OCI-LY7 (cell line): ENCODE data around the gene CNTN4. TPM values are rescaled to one million over a fixed set of nuclear protein-coding genes. Genes with fewer than 3 reads are reported as not detected.

Experiments
- BruUV-seq: library from RNA; stranded (reverse); fragments of 400-500 nt; replicated peaks from 2 replicates; lab custom pipeline; 2021; lab: Mats Ljungman, UMichigan
- CTCF ChIA-PET: fragments of 300-600 bp; sonication (Branson Sonifier 250); formaldehyde crosslinking; loops from one replicate; lab custom pipeline; 2022; ENCODE audit warnings: antibody characterized with exemption; ENCODE audit not compliant: unreplicated experiment; lab: Charles Lee
- POLR2A ChIA-PET: fragments of 300-600 bp; sonication (Branson Sonifier 250); formaldehyde crosslinking; loops from one replicate; lab custom pipeline; 2022; ENCODE audit warnings: antibody characterized with exemption; lab: Charles Lee
- DNase-seq: peaks from one replicate; pipeline ENCODE4 v3.0.0-alpha.2; 2015; ENCODE audit warnings: low spot score
- H2AFZ ChIP-seq: fragments of 200-600 bp; sonication (generic), shearing (Covaris generic); 2 replicates; pipeline ENCODE4 v1.6.1; 2014; ENCODE audit warnings: mild to moderate bottlenecking, antibody characterized with exemption, low read length, moderate library complexity
- H3K27ac ChIP-seq: fragments of 200-600 bp; sonication (generic); 2 replicates; pipeline ENCODE4 v1.5.1; 2014; ENCODE audit warnings: mixed run types, low read depth, mild to moderate bottlenecking, moderate library complexity, low read length, inconsistent platforms; ENCODE audit not compliant: poor library complexity, severe bottlenecking
- H3K36me3 ChIP-seq: fragments of 200-600 bp; sonication (generic); 2 replicates; pipeline ENCODE4 v1.6.1; 2014; ENCODE audit warnings: mild to moderate bottlenecking, antibody characterized with exemption, low read length, moderate library complexity, mixed read lengths; ENCODE audit not compliant: insufficient read depth
- H3K4me1 ChIP-seq: fragments of 200-600 bp; sonication (generic); 2 replicates; pipeline ENCODE4 v1.5.1; 2014; ENCODE audit warnings: mild to moderate bottlenecking, low read length; ENCODE audit not compliant: insufficient read depth, poor library complexity, severe bottlenecking
- H3K4me2 ChIP-seq: fragments of 200-600 bp; sonication (generic); 2 replicates; pipeline ENCODE4 v1.6.1; 2014; ENCODE audit warnings: mild to moderate bottlenecking, low read length
- H3K4me3 ChIP-seq: fragments of 200-600 bp; sonication (generic); 2 replicates; pipeline ENCODE4 v1.5.1; 2014; ENCODE audit warnings: mild to moderate bottlenecking, low read depth, low read length; ENCODE audit not compliant: poor library complexity, severe bottlenecking
- H3K79me2 ChIP-seq: fragments of 200-600 bp; sonication (generic); 2 replicates; pipeline ENCODE4 v1.6.1; 2016; ENCODE audit warnings: low read depth, mild to moderate bottlenecking, low read length, moderate library complexity, mixed read lengths; ENCODE audit not compliant: insufficient read depth
- H3K9me2 ChIP-seq: fragments of 200-600 bp; sonication (generic); 2 replicates; pipeline ENCODE4 v1.6.1; 2016; ENCODE audit warnings: mild to moderate bottlenecking, low read length, mixed read lengths; ENCODE audit not compliant: insufficient read depth
- H3K9me3 ChIP-seq: fragments of 200-600 bp; sonication (generic); 2 replicates; pipeline ENCODE4 v1.6.1; 2014; ENCODE audit warnings: mild to moderate bottlenecking, mixed run types, low read length, mixed read lengths
- H4K20me1 ChIP-seq: fragments of 200-600 bp; sonication (generic); 2 replicates; pipeline ENCODE4 v1.6.1; 2014; ENCODE audit warnings: mild to moderate bottlenecking, antibody characterized with exemption, low read length, moderate library complexity, mixed read lengths; ENCODE audit not compliant: insufficient read depth
- EZH2phosphoT487 ChIP-seq: fragments of 200-600 bp; sonication (generic); IDR thresholded peaks from 2 replicates; pipeline ENCODE4 v1.6.1; 2018; ENCODE audit warnings: low read depth, borderline replicate concordance, mild to moderate bottlenecking, mixed run types, antibody characterized with exemption, low read length, moderate library complexity, mixed read lengths
- intact Hi-C: fragments of 100-400 bp; cut with micrococcal nuclease; formaldehyde crosslinking; loops from one replicate; pipeline ENCODE4 v1.10.0; 2022; ENCODE audit not compliant: unreplicated experiment
- total RNA-seq, 2 experiments: library from RNA; depleted of rRNA in 1 of 2; stranded (reverse); fragments of >200 nt in 1 of 2; shearing (Covaris generic) in 1 of 2; gene quantifications; 2 replicates each; pipeline ENCODE4 v1.2.3, GENCODE V29; 2014 to 2022
- TF ChIP-seq, protein P1 (sequence below): fragments of 200-600 bp; sonication (generic); conservative IDR thresholded peaks from 2 replicates; pipeline ENCODE4 v1.5.1; 2014; ENCODE audit warnings: mild to moderate bottlenecking, antibody characterized with exemption, low read length, moderate library complexity, mixed read lengths

Gene CNTN4
- total RNA-seq, 2 experiments from 2014 or later = not detected

GRCh38 chr3:2958551-2958950, 859.9 kb downstream of the CNTN4 start:
- ChIA-PET POLR2A (no interaction called here), CTCF (no interaction called here)
- Histone ChIP-seq H2AFZ (no peak overlapping the region), H3K4me1 (no peaks in the 10 kb centered on the region), H3K4me3 (no peak overlapping the region), H4K20me1 (no peaks in the 10 kb centered on the region), H3K9me3 (no peaks in the 10 kb centered on the region), H3K4me2 (no peak overlapping the region), H3K9me2 (no peaks in the 10 kb centered on the region), H3K79me2 (no peaks in the 10 kb centered on the region), H3K36me3 (no peaks in the 10 kb centered on the region), H3K27ac (no peak overlapping the region)
- intact Hi-C loops = no loop called here
- no TSS peak for BruUV-seq
- TF ChIP-seq, protein P1, sequence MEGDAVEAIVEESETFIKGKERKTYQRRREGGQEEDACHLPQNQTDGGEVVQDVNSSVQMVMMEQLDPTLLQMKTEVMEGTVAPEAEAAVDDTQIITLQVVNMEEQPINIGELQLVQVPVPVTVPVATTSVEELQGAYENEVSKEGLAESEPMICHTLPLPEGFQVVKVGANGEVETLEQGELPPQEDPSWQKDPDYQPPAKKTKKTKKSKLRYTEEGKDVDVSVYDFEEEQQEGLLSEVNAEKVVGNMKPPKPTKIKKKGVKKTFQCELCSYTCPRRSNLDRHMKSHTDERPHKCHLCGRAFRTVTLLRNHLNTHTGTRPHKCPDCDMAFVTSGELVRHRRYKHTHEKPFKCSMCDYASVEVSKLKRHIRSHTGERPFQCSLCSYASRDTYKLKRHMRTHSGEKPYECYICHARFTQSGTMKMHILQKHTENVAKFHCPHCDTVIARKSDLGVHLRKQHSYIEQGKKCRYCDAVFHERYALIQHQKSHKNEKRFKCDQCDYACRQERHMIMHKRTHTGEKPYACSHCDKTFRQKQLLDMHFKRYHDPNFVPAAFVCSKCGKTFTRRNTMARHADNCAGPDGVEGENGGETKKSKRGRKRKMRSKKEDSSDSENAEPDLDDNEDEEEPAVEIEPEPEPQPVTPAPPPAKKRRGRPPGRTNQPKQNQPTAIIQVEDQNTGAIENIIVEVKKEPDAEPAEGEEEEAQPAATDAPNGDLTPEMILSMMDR = no peak
- TF ChIP-seq EZH2phosphoT487 = no peak
- DNase-seq = no peak

DNA sequence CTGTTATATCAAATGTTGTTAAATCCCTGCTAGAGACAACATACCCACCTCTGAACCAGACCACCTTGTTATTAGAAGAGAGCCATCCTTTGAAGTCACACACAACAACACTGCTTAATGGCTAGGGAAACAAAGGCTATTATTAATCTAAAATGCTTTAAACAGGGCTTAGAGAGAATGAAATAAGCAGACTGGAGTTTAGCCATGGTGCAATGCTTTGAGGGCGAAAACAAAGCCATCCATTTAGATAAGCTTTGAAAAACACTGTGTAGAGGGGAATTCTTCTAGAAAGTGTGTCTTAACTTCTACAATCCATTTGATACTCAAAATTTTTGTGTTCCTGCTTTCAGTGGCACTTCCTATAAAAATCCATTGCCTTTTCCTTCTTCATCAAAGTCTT, 862.9 kb downstream of the CNTN4 start:
- Histone ChIP-seq H3K79me2 (no peaks in the 10 kb centered on the region), H3K36me3 (no peaks in the 10 kb centered on the region), H3K4me3 (no peak overlapping the region), H2AFZ (no peak overlapping the region), H3K4me2 (no peak overlapping the region), H3K9me3 (no peaks in the 10 kb centered on the region), H3K9me2 (no peaks in the 10 kb centered on the region), H3K27ac (no peak overlapping the region), H4K20me1 (no peaks in the 10 kb centered on the region), H3K4me1 (no peaks in the 10 kb centered on the region)
- intact Hi-C loops = no loop called here
- no TSS peak for BruUV-seq
- ChIA-PET CTCF (no interaction called here), POLR2A (interaction anchor here (0.7 to 0.9 kb wide), 3 partner anchors 14 to 1910 kb away, joined by 3 read pairs; no protein-coding TSS in a partner anchor)
- TF ChIP-seq EZH2phosphoT487 = no peak
- TF ChIP-seq, protein P1 = no peak
- DNase-seq = no peak

GRCh38 chr3:2967871-2968270, 869.2 kb downstream of the CNTN4 start:
- no peaks in the 10 kb centered on the region for H4K20me1 ChIP-seq
- no peak overlapping the region for H3K27ac ChIP-seq
- no peaks in the 10 kb centered on the region for H3K36me3 ChIP-seq
- intact Hi-C loops = no loop called here
- no peaks in the 10 kb centered on the region for H3K79me2 ChIP-seq
- no peak for TF ChIP-seq EZH2phosphoT487
- TF ChIP-seq, protein P1 = no peak
- POLR2A ChIA-PET = interaction anchor here (0.6 to 0.7 kb wide), 2 partner anchors 379 to 777 kb away, joined by 3 to 6 read pairs; no protein-coding TSS in a partner anchor
- no peak overlapping the region for H3K4me3 ChIP-seq
- BruUV-seq = no TSS peak
- H2AFZ ChIP-seq = no peak overlapping the region
- H3K4me1 ChIP-seq = no peaks in the 10 kb centered on the region
- no peak for DNase-seq
- no peaks in the 10 kb centered on the region for H3K9me3 ChIP-seq
- H3K9me2 ChIP-seq = no peaks in the 10 kb centered on the region
- CTCF ChIA-PET = no interaction called here
- no peak overlapping the region for H3K4me2 ChIP-seq
